Astrocyte (in vitro differentiated cells and primary cell): ENCODE results near the gene OTOG. TPM values are rescaled to one million over a fixed set of nuclear protein-coding genes. Genes with fewer than 3 reads are reported as not detected.

Experiments used
- DNase-seq: peaks from one replicate; pipeline ENCODE4 v3.0.0-alpha.2; 2010; ENCODE audit warnings: low read depth
- FAIRE-seq: peaks from 2 replicates; lab custom pipeline; 2011; peaks lifted over from hg19 to GRCh38; lab: Jason Lieb, UNC
- H2AFZ ChIP-seq: 2 replicates; pipeline ENCODE4 v1.6.0; 2012; ENCODE audit warnings: low read depth, low read length, inconsistent platforms
- H3K27ac ChIP-seq: 2 replicates; pipeline ENCODE4 v1.5.1; 2011; ENCODE audit warnings: low read depth, low read length, inconsistent platforms
- H3K27me3 ChIP-seq: 2 replicates; pipeline ENCODE4 v1.6.0; 2011; ENCODE audit warnings: low read length, inconsistent platforms; ENCODE audit not compliant: insufficient read depth
- H3K36me3 ChIP-seq: 2 replicates; pipeline ENCODE4 v1.5.1; 2011; ENCODE audit warnings: low read length, inconsistent platforms; ENCODE audit not compliant: insufficient read depth
- H3K4me1 ChIP-seq: 2 replicates; pipeline ENCODE4 v1.5.1; 2011; ENCODE audit warnings: low read length, inconsistent platforms; ENCODE audit not compliant: insufficient read depth
- H3K4me2 ChIP-seq: 2 replicates; pipeline ENCODE4 v1.6.0; 2012; ENCODE audit warnings: low read length, inconsistent platforms
- H3K4me3 ChIP-seq: 2 replicates; pipeline ENCODE4 v1.5.1; 2011; ENCODE audit warnings: low read depth, mild to moderate bottlenecking, low read length, inconsistent platforms; ENCODE audit not compliant: insufficient read depth
- H3K79me2 ChIP-seq: 2 replicates; pipeline ENCODE4 v1.6.0; 2012; ENCODE audit warnings: mild to moderate bottlenecking, low read length, inconsistent platforms; ENCODE audit not compliant: insufficient read depth
- H3K9ac ChIP-seq: 2 replicates; pipeline ENCODE4 v1.6.0; 2012; ENCODE audit warnings: mild to moderate bottlenecking, low read length, inconsistent platforms
- H3K9me3 ChIP-seq: 2 replicates; pipeline ENCODE4 v1.5.1; 2012; ENCODE audit warnings: low read depth, mild to moderate bottlenecking, low read length, inconsistent platforms; ENCODE audit not compliant: insufficient read depth
- H4K20me1 ChIP-seq: 2 replicates; pipeline ENCODE4 v1.6.0; 2012; ENCODE audit warnings: low read length, inconsistent platforms; ENCODE audit not compliant: insufficient read depth
- H3K27ac Mint-ChIP-seq: one replicate; pipeline ENCODE4 v1.8.0; 2021; ENCODE audit warnings: mild to moderate bottlenecking, mixed read lengths; ENCODE audit not compliant: unreplicated experiment
- H3K27me3 Mint-ChIP-seq: one replicate; pipeline ENCODE4 v1.8.0; 2021; ENCODE audit warnings: low read depth, mixed read lengths; ENCODE audit not compliant: unreplicated experiment
- H3K36me3 Mint-ChIP-seq: one replicate; pipeline ENCODE4 v1.8.0; 2021; ENCODE audit warnings: low read depth, mixed read lengths; ENCODE audit not compliant: unreplicated experiment
- H3K4me1 Mint-ChIP-seq: one replicate; pipeline ENCODE4 v1.8.0; 2021; ENCODE audit warnings: low read depth, mixed read lengths; ENCODE audit not compliant: unreplicated experiment
- H3K4me3 Mint-ChIP-seq: one replicate; pipeline ENCODE4 v1.8.0; 2021; ENCODE audit warnings: mild to moderate bottlenecking, moderate library complexity, mixed read lengths; ENCODE audit not compliant: unreplicated experiment
- H3K9me3 Mint-ChIP-seq: one replicate; pipeline ENCODE4 v1.8.0; 2021; ENCODE audit warnings: mild to moderate bottlenecking, mixed read lengths; ENCODE audit not compliant: unreplicated experiment
- EZH2 ChIP-seq: IDR thresholded peaks from 2 replicates; pipeline ENCODE4 v1.6.1; 2012; ENCODE audit warnings: mild to moderate bottlenecking, low read length, inconsistent platforms; ENCODE audit not compliant: insufficient read depth
- total RNA-seq: library from RNA; stranded (reverse); gene quantifications from 2 replicates; pipeline ENCODE4 v1.2.1, GENCODE V29; 2021
- TF ChIP-seq, protein P1 (sequence below): IDR thresholded peaks from 2 replicates; pipeline ENCODE4 v1.5.1; 2011; ENCODE audit warnings: low read depth, mild to moderate bottlenecking, inconsistent platforms, low read length, moderate library complexity; ENCODE audit not compliant: insufficient read depth

OTOG gene
- total RNA-seq, 1 donor from 2014 or later, result not detected

- Mint-ChIP-seq H3K36me3 (no peaks in the 10 kb centered on the region), H3K4me3 (no peak overlapping the region), H3K4me1 (no peaks in the 10 kb centered on the region), H3K27ac (no peak overlapping the region), H3K9me3 (no peaks in the 10 kb centered on the region), H3K27me3 (peaks cover 61% of the 10 kb centered on the region)
- H3K79me2 ChIP-seq, result no peaks in the 10 kb centered on the region
- H3K36me3 ChIP-seq, result no peaks in the 10 kb centered on the region
- no peak overlapping the region for H3K9ac ChIP-seq
- TF ChIP-seq, protein P1, sequence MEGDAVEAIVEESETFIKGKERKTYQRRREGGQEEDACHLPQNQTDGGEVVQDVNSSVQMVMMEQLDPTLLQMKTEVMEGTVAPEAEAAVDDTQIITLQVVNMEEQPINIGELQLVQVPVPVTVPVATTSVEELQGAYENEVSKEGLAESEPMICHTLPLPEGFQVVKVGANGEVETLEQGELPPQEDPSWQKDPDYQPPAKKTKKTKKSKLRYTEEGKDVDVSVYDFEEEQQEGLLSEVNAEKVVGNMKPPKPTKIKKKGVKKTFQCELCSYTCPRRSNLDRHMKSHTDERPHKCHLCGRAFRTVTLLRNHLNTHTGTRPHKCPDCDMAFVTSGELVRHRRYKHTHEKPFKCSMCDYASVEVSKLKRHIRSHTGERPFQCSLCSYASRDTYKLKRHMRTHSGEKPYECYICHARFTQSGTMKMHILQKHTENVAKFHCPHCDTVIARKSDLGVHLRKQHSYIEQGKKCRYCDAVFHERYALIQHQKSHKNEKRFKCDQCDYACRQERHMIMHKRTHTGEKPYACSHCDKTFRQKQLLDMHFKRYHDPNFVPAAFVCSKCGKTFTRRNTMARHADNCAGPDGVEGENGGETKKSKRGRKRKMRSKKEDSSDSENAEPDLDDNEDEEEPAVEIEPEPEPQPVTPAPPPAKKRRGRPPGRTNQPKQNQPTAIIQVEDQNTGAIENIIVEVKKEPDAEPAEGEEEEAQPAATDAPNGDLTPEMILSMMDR, result no peak
- no peak for TF ChIP-seq EZH2
- no peaks in the 10 kb centered on the region for H4K20me1 ChIP-seq
- no peak overlapping the region for H3K27ac ChIP-seq
- FAIRE-seq (no peak), DNase-seq (no peak)
- no peak overlapping the region for H2AFZ ChIP-seq
- no peak overlapping the region for H3K4me3 ChIP-seq
- H3K27me3 ChIP-seq, result no peaks in the 10 kb centered on the region
- H3K4me2 ChIP-seq, result no peak overlapping the region
- no peaks in the 10 kb centered on the region for H3K9me3 ChIP-seq
- no peaks in the 10 kb centered on the region for H3K4me1 ChIP-seq
Observed at GRCh38 chr11:17607591-17608570, 60.8 kb downstream of the OTOG start.

DNA sequence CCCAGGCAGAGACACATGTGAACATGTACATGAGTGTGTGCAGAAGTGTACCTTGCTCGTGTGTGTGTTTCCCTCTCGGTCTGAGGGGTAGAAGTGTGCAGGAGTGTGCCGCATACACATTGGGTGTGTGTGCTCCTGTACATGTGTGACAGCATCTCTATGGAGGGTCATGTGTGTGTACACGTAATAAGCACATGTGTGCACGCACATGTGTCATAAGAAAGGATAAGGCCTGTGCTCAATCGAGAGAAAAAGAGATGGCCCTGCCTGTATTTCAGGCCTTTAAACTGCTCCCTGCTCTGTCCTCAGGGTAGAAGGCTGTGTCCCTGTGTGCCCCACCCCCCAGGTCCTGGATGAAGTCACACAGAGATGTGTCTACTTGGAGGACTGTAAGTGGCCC lies 61.8 kb downstream of the OTOG start:
- no peaks in the 10 kb centered on the region for H3K4me1 ChIP-seq
- FAIRE-seq, result no peak
- H3K27me3 Mint-ChIP-seq, result peaks cover 59% of the 10 kb centered on the region
- no peaks in the 10 kb centered on the region for H3K4me1 Mint-ChIP-seq
- no peaks in the 10 kb centered on the region for H3K79me2 ChIP-seq
- H3K27ac ChIP-seq, result no peak overlapping the region
- H3K36me3 Mint-ChIP-seq, result no peaks in the 10 kb centered on the region
- H2AFZ ChIP-seq, result no peak overlapping the region
- no peak overlapping the region for H3K27ac Mint-ChIP-seq
- H3K4me3 ChIP-seq, result no peak overlapping the region
- no peak for DNase-seq
- H3K9me3 ChIP-seq, result no peaks in the 10 kb centered on the region
- H3K9me3 Mint-ChIP-seq, result no peaks in the 10 kb centered on the region
- no peak overlapping the region for H3K4me2 ChIP-seq
- H3K4me3 Mint-ChIP-seq, result no peak overlapping the region
- TF ChIP-seq, protein P1, result no peak
- TF ChIP-seq EZH2, result no peak
- no peak overlapping the region for H3K9ac ChIP-seq
- H3K27me3 ChIP-seq, result no peaks in the 10 kb centered on the region
- H3K36me3 ChIP-seq, result no peaks in the 10 kb centered on the region
- no peaks in the 10 kb centered on the region for H4K20me1 ChIP-seq
